Ramos (cell line): Measurements from ENCODE around the gene ABCF3.

Source experiments
- in situ Hi-C: fragments of 300-500 bp; cut with MboI; formaldehyde crosslinking; loops from one replicate; pipeline ENCODE4 v1.14.3; 2022; ENCODE audit warnings: low sequenced_read_pairs; ENCODE audit not compliant: unreplicated experiment

Gene ABCF3

DNA sequence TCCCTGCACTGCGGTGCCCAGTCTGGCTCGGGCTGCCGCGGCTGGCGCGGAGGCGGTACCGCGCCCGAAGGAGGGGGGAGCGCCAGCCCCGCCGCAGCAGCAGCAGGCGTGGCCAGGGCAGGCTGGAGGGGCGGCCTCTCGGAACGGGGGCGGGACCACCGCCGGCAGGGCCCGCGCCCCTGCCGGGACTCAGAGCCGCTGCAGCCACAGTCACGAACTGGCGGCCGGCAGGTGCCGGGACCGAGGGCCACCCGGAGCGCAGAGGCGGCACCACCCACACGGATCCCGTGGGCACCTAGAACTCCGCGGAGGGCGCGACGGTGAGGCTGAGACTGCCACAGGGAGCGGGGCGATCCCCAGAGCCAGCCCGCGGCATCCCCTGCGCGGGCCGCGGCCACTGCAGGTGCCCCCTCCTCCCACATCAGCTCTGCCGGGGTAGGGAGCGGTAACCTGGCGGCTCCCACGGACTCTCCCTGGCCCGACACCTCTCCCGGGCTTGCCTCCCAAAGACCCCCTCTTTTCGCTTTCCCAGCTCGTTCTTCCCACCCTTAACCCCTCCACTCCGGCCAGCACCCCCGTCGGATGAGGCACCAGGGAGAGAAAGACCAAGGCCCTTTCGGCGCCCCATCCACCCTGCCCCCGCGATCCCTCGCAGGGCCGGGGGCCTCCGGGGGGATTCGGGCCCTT lies 43.5 kb downstream of the ABCF3 start, which contains the start of gene VWA5B2:
VWA5B2 (plus strand) TSS at position 192 of the 687 bp plus-strand sequence. CDS start 944 bp downstream, outside the sequence.
- in situ Hi-C loops: loop anchor here (5.0 kb wide), 1 partner anchor 53 kb away; no protein-coding TSS in a partner anchor

DNA sequence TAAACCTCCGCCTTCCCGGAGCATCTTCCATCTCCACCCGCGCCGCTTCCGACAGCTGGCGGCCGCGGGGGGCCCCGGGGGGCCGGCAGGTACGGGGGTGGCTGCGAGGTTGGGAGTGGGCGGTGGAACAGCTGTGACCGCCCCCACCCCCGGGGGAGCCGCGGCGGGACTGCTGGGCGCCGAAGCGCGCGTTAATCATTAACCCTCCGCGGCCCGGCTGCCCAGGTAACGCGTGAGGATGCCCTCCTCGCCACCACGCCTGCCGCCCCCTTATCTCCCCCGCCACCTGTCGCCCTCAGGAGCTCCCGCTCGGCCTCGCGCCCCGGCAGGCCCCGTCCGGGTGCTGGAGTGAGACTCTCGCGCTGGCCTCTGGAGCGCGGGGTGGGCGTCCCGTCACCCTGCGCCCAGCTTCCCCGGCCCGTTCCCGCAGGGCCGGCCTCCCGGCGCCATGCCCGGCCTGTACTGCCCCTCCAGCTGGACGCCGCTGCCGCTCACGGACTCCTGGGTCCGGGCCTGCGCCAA lies 44.1 kb downstream of the ABCF3 start:
- in situ Hi-C loops: no loop called here

DNA sequence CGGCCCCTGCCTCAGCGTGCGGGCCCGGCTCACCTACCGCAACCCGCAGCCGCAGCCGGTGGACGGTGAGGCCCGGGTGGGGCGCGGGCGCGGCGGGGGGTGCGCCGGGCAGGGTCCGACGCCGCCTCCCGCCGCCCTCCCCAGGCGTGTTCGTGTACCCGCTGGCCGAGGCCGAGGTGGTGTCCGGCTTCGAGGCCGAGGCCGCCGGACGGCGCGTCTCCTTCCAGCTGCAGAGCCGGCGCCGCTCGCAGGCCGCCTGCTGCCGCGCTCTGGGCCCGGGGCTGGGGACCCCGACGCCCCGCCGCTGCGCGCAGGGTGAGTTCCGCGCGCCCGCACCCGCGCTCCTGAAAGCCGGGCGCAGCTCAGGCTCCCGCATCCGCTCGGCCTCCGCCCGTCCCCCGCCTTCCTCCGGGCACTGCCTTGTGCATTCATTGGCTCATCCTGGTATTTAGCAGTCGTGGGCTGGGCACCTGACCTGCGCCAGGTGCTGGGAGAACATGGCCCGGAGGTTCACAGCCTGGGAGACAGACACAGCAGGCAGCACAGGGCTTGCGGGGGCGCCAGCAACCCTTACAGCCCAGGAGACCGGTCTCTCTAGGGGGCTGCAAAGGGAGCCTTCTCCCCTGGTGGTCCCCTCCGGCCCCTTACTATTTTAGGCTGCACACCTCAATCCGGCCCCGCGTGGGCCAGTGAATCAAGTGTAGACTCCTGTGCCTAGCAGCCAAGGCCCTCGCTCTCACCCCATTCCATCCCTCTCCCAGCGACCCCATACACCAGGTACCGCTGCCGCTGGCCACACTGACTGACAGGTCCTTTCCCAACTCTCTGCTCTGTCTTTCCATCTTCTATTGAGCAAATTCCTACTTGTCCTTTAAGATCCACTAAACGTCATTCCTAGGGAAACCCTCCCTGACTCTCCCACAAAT lies 44.9 kb downstream of the ABCF3 start:
- in situ Hi-C loops: no loop called here

DNA sequence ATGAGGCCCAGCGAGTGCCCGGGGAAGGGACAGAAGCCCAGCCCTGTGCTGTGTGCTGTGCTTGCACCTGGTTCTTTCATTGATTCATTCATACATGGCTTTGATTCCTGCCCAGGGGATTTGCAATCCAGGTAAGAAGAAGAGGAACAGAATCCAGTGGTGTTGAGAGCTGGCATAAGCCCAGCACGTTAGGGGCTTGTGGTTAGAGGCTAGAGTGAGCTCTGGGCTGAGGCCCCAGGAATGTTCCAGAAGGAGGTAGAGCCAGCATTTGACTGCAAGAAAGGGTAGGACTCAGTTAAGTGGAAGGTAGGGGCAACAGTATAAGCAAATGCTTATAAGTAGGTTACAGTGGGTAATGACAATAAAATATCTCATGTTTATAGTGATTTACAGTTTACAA lies 45.7 kb downstream of the ABCF3 start:
- in situ Hi-C loops: no loop called here

DNA sequence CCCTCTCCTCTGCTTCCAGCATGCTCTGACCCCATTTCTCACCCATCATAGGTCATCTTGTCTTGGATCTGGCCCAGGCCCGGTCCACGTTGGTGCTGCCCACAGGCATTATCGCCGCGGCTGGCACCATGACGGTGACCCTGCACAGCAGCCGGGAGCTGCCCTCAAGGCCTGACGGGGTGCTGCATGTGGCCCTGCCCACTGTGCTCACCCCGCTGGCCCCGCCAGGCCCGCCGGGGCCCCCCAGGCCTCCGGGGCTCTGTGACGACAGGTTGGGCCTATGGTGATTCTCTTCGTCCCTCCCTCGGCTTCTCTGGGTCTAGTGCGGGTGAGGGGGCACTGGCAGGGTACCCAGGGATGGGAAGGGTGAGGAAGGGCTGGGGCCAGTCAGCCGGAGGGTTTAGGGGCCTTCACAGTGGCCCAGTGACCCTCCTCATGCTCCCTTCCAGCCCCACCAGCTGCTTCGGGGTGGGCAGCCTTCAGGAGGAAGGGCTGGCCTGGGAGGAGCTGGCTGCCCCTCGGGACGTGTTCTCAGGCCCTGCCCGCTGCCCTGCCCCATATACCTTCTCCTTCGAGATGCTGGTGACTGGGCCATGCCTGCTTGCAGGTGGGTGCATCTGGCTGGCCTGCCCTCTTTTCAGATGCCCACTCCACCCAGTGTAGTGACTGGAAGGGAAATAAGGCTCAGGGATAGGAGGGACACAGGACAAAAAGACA lies 47.3 kb downstream of the ABCF3 start:
- in situ Hi-C loops: no loop called here

DNA sequence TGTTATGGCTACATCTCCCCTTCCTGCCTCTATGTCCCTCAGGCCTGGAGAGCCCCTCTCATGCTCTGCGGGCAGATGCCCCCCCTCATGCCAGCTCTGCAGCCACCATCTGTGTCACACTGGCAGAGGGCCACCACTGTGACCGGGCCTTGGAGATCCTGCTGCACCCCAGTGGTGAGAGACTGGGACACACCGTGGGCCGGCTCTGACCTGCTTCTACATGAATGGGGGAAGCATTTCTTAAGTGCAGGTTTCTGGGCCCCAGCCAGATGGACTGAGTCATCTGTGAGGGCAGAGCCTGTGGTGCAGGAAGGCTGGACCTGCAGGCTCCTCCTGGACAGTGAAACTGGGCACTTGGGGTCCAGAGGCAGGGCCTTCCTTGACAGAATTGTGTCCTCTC lies 48.2 kb downstream of the ABCF3 start:
- in situ Hi-C loops: no loop called here

DNA sequence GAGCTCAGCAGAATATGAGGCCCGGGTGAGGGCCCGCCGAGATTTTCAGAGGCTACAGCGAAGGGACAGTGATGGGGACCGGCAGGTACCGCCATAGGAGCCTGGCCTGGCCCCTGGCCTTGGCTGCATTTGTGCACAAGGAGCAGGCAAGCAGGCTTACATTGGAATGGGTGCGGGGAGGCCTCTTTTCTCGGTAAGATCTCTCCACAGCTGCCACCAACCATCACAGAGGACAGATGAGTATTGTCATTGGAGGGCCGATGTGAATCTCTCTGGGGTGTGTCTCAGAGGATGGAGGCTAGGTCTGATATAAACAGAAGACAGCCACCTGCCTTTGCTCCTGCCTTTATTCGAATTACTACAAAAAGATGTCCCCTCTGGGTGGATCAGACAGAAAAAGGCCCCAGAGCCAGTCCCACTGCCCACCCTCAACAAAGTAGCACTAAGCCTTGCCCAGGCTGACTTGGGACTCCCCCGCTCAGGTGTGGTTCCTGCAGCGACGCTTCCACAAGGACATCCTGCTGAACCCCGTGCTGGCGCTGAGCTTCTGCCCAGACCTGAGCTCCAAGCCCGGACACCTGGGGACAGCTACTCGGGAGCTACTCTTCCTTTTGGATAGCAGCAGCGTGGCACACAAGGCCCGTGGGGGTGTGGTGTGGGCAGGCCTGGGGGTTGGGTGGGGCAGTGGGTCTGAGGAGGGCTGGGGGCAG lies 48.8 kb downstream of the ABCF3 start:
- in situ Hi-C loops: no loop called here

DNA sequence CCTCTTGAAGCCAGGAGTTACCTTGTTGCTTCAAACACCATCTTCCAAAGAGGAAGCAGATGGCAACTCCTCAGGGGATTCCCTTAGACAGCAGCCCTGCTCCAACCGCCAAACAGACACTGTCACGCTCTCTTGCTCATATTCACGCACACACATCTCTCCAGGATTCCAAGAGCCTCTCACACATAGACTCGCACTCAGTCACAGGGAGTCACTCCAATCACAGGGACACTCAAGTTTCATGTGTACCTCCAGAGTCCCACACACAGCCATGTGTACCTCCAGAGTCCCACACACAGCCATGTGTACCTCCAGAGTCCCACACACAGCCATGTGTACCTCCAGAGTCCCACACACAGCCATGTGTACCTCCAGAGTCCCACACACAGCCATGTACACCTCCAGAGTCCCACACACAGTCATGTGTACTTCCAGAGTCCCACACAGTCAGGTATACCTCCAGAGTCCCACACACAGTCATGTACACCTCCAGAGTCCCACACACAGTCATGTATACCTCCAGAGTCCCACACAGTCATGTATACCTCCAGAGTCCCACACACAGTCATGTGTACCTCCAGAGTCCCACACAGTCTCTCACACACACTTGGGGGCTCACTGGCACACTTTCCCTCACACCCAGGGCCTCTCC lies 49.5 kb downstream of the ABCF3 start:
- in situ Hi-C loops: no loop called here

DNA sequence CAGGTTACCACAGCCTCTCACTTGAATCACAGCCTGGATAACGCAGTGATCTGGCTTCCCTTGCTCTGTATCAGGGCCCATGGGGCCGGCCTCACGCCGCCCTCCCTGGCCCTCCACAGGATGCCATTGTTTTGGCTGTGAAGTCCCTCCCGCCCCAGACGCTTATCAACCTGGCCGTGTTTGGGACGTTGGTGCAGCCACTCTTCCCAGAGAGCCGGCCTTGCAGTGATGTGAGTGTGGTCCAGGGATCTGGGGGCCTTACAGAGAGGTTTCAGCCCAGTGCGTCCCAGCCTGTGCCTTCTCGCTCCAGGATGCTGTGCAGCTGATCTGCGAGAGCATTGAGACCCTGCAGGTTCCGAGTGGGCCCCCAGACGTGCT lies 50.0 kb downstream of the ABCF3 start:
- in situ Hi-C loops: no loop called here

DNA sequence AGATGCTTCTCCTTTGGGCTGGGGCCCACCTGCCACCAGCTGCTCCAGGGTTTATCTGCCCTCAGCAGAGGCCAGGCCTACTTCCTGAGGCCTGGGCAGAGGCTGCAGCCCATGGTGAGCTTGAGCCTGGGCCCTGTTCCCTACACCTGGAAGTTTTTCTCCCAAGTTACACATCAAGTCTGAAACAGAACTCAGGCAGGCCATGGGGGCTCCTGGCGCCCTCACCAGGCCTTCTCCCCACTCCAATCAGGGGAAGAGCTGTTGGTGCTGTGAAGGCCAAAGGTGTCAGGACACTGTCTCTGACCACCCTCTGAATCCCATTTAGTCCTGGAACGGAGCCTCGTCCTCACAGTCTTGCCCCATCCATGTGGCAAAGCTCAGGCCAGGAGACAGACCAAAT lies 50.6 kb downstream of the ABCF3 start:
- in situ Hi-C loops: no loop called here

DNA sequence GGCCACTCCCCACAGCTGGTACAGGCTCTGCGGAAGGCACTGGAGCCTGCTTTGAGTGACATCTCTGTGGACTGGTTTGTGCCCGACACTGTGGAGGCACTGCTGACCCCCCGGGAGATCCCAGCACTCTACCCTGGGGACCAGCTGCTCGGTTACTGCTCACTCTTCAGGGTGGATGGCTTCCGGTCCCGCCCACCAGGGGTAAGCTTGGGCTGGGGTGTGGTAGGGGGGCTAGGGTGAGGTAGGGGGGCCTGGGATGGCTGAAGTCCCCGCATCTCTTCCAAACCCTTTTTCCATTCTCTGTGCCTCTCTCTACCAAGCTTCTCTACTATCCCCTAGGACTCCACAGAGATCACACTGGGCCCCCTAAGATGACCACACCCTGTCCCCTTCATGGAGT lies 51.2 kb downstream of the ABCF3 start:
- in situ Hi-C loops: no loop called here

DNA sequence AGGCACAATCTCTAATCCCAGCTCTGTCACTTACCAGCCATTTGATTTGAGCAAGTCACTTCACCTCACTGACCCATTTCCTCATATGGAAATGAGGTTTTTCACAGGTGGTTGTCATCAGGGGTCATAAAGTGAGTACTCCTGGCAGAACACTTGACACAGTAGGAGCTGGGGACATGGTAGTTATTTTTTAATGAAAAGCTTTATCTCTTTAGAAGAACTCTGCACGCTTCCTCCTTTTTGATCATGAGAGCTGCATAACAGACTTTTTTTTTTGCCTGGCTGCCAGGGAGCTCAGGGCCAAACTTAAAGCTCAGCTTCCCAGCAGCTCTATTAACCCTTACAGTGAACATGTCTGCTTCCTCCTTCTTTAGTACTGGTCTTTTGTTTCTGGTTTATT lies 51.8 kb downstream of the ABCF3 start:
- in situ Hi-C loops: no loop called here

DNA sequence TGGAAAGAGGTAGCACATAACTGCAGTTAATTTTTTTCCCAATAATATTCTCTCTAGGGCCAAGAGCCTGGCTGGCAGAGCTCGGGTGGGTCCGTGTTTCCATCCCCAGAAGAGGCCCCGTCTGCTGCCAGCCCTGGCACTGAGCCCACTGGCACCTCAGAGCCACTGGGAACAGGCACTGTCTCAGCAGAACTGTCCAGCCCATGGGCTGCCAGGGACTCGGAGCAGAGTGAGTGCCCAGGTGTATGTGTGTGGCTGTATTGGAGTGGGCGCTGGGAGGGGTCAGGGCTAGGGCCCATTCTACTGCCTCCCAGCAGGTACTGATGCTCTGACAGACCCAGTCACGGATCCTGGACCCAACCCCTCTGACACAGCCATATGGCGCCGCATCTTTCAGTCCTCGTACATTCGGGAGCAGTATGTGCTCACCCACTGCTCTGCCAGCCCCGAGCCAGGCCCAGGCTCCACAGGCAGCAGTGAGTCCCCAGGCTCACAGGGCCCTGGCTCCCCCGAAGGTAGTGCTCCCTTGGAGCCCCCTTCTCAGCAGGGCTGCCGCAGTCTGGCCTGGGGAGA lies 52.3 kb downstream of the ABCF3 start:
- in situ Hi-C loops: no loop called here

DNA sequence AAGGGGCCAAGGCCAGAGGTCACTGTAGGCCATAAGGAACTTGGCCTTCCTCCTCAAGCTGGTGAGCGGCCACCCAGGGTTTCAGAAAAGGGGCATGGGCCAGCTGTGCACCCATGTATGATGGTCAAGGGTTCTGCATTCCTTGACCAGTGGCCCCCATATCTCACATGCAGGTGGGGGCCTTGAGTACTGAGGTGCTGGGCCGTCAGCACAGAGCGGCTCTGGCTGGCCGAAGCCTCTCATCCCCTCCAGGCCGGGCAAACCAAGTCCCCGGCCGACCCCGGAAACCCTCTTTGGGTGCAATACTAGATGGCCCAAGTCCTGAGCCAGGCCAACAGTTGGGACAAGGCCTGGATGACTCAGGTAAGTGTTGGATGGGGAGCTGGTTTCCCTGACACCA lies 53.2 kb downstream of the ABCF3 start:
- in situ Hi-C loops: no loop called here

DNA sequence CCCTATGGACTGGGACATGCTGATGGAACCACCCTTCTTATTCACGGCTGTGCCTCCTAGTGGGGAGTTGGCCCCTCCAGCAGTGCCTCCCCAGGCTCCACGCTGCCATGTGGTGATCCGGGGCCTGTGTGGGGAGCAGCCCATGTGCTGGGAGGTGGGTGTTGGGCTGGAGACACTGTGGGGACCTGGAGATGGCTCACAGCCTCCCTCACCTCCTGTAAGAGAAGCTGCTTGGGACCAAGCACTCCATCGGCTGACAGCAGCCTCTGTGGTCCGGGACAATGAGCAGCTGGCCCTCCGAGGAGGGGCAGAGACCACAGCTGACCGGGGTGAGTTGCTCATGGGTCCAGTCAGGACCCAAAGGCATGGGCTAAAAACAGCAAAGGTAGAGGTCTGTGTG lies 53.7 kb downstream of the ABCF3 start:
- in situ Hi-C loops: no loop called here

DNA sequence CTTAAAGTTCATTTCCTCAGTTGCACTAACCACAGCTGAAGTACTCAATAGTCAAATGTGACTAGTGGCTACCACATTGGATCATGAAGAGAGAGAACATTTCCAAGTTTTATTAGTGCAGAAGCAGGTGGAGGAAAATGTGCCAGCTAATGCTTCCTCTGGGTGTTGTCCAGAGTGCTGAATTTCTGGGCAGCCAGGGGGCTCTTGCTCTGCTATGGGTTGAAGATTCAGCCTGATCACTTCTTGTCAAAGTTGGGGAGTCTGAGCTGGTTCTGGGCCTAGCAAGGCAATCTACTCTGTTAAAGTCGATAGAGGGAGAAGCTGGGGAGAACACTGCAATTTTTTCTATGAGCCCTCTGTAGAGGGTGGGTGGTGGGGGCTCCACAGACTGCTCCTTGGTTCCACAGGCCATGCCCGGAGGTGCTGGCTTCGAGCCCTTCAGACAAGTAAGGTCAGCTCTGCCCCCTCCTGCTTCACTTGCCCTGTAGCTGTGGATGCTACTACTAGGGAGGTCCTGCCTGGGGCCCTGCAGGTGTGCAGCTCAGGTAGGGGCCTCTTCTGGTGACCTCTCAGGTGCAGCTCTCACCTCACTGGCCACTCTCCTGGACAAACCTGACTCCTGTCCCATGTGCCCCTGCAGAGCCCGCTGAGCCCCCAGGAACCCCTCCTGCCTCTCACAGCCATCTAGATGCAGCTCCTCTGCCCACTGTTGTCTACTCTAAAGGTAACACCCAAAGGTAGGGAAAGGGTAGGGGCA lies 54.6 kb downstream of the ABCF3 start:
- in situ Hi-C loops: no loop called here

DNA sequence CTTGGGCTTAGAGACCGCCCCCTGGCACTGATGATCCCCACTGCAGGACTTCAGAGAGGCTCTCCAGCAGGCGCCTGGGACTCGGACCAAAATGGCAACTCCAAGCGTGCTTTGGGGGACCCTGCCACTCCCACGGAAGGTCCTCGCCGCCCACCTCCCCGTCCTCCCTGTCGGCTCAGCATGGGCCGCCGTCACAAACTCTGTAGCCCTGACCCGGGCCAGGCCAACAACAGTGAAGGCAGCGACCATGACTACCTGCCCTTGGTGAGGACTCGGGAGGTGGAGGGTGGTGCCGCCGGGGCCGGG lies 55.1 kb downstream of the ABCF3 start:
- in situ Hi-C loops: no loop called here

DNA sequence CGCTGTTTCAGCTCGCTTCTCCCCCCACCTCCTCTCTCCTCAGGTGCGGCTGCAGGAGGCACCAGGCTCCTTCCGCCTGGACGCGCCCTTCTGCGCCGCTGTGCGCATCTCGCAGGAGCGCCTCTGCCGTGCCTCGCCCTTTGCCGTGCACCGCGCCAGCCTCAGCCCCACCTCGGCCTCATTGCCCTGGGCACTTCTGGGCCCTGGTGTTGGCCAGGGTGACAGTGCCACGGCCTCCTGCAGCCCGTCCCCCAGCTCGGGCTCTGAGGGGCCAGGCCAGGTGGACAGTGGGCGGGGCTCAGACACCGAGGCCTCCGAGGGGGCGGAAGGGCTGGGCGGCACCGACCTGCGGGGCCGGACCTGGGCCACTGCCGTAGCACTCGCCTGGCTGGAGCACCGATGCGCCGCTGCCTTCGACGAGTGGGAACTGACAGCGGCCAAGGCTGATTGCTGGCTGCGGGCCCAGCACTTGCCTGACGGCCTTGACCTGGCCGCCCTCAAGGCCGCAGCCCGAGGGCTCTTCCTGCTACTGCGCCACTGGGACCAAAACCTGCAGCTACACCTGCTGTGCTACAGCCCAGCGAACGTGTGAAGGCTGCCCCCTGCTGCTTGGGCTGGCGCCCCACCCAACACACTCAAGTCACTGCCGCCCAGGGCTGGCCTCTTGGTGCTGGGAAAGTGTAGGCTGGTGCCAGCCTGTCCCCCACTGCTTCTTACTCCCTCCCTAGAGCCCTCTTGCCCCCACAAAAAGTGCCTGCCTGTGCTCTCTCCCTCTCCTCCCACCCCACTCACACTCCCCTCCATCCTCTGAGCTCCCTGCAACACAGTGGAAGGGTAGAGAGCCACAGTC lies 55.7 kb downstream of the ABCF3 start:
- in situ Hi-C loops: no loop called here
